Vagina (tissue), 2 donors: Measurements from ENCODE around the gene ZNF785. TPM values are rescaled to one million over a fixed set of nuclear protein-coding genes. Genes with fewer than 3 reads are reported as not detected.

ENCODE experiments used
- DNase-seq, 2 donors: peaks; one replicate each; pipeline ENCODE4 v3.0.0-alpha.2; 2017; ENCODE audit errors: extremely low spot score in 2 of 2
- H3K27ac ChIP-seq: fragments of 200-600 bp; sonication (generic); one replicate; pipeline ENCODE4 v1.5.1; 2019
- H3K27me3 ChIP-seq: fragments of 200-600 bp; sonication (generic); one replicate; pipeline ENCODE4 v1.5.1; 2019
- H3K36me3 ChIP-seq, 2 donors: fragments of 200-600 bp; sonication (generic); one replicate each; pipeline ENCODE4 v1.5.1; 2017 to 2019
- H3K4me1 ChIP-seq: fragments of 200-600 bp; sonication (generic); one replicate; pipeline ENCODE4 v1.5.1; 2019
- H3K4me3 ChIP-seq, 2 donors: fragments of 200-600 bp; sonication (generic); 1 replicate in 1 of 2; 2 replicates in 1 of 2; pipeline ENCODE4 v1.5.1; 2016 to 2019
- H3K9me3 ChIP-seq: fragments of 200-600 bp; sonication (generic); one replicate; pipeline ENCODE4 v1.5.1; 2019
- CTCF ChIP-seq, 3 experiments: fragments of 450-650 bp in 2 of 3; fragments of 200-600 bp in 1 of 3; sonication (generic) in 1 of 3; IDR thresholded peaks; one replicate each; pipeline ENCODE4 v1.5.1; 2017 to 2019; ENCODE audit warnings: antibody characterized with exemption in 3 of 3, mild to moderate bottlenecking in 2 of 3, moderate library complexity in 2 of 3
- POLR2A ChIP-seq, 2 donors: fragments of 450-650 bp; IDR thresholded peaks; one replicate each; pipeline ENCODE4 v1.6.1; 2017; ENCODE audit warnings: antibody characterized with exemption in 2 of 2, mild to moderate bottlenecking in 2 of 2, moderate library complexity in 2 of 2
- POLR2AphosphoS5 ChIP-seq, 2 donors: sonication (generic); formaldehyde crosslinking; IDR thresholded peaks; one replicate each; pipeline ENCODE4 v1.9.0; 2017; ENCODE audit warnings: antibody characterized with exemption in 2 of 2, mild to moderate bottlenecking in 2 of 2, low read depth in 1 of 2; ENCODE audit not compliant: insufficient read depth in 1 of 2
- intact Hi-C: fragments of 100-400 bp; cut with DNase I; formaldehyde crosslinking; loops from one replicate; pipeline ENCODE4 v1.15.1; 2023
- total RNA-seq: library from RNA; depleted of rRNA; stranded (reverse); fragments of >200 nt; gene quantifications from one replicate; pipeline ENCODE4 v1.2.3, GENCODE V29; 2016

Gene ZNF785
- total RNA-seq, 1 donor from 2014 or later, result 21.6 TPM

GRCh38 chr16:30554557-30555314 lies 30.8 kb downstream of the ZNF785 start:
- H3K27me3 ChIP-seq, result no peaks in the 10 kb centered on the region
- DNase-seq, result no peak
- no peak overlapping the region for H3K4me3 ChIP-seq
- H3K4me1 ChIP-seq, result peaks cover 20% of the 10 kb centered on the region
- no peaks in the 10 kb centered on the region for H3K9me3 ChIP-seq
- TF ChIP-seq CTCF (IDR thresholded peaks at IDR 0.05) (no peak), POLR2A (IDR thresholded peaks at IDR 0.05) (no peak), POLR2AphosphoS5 (IDR thresholded peaks at IDR 0.05; ENCODE audit: insufficient read depth in 1 of 2, low read depth in 1 of 2) (no peak)
- no peak overlapping the region for H3K27ac ChIP-seq
- intact Hi-C loops, result no loop called here
- peaks cover 0 to 16% of the 10 kb centered on the region in 2 donors for H3K36me3 ChIP-seq

- no peaks in the 10 kb centered on the region for H3K27me3 ChIP-seq
- intact Hi-C loops, result no loop called here
- H3K36me3 ChIP-seq, result peaks cover 0 to 16% of the 10 kb centered on the region in 2 donors
- H3K4me3 ChIP-seq, result no peak overlapping the region
- peaks cover 20% of the 10 kb centered on the region for H3K4me1 ChIP-seq
- no peak for TF ChIP-seq CTCF (IDR thresholded peaks at IDR 0.05)
- no peak for TF ChIP-seq POLR2AphosphoS5 (IDR thresholded peaks at IDR 0.05; ENCODE audit: insufficient read depth in 1 of 2, low read depth in 1 of 2)
- no peak for TF ChIP-seq POLR2A (IDR thresholded peaks at IDR 0.05)
- H3K27ac ChIP-seq, result no peak overlapping the region
- DNase-seq, result no peak
- no peaks in the 10 kb centered on the region for H3K9me3 ChIP-seq
Observed at GRCh38 chr16:30553393-30553899, 32.1 kb downstream of the ZNF785 start.

GRCh38 chr16:30552956-30553355 lies 32.5 kb downstream of the ZNF785 start:
- Histone ChIP-seq H3K27ac (no peak overlapping the region), H3K36me3 (peaks cover 0 to 16% of the 10 kb centered on the region in 2 donors), H3K27me3 (no peaks in the 10 kb centered on the region), H3K4me3 (no peak overlapping the region), H3K9me3 (no peaks in the 10 kb centered on the region), H3K4me1 (peaks cover 20% of the 10 kb centered on the region)
- intact Hi-C loops, result no loop called here
- TF ChIP-seq POLR2AphosphoS5 (IDR thresholded peaks at IDR 0.05; ENCODE audit: insufficient read depth in 1 of 2, low read depth in 1 of 2) (no peak), CTCF (IDR thresholded peaks at IDR 0.05) (no peak), POLR2A (IDR thresholded peaks at IDR 0.05) (no peak)
- no peak for DNase-seq

- no peak overlapping the region for H3K27ac ChIP-seq
- no peaks in the 10 kb centered on the region for H3K9me3 ChIP-seq
- intact Hi-C loops, result no loop called here
- peaks cover 12% of the 10 kb centered on the region for H3K4me1 ChIP-seq
- H3K4me3 ChIP-seq, result no peak overlapping the region
- H3K27me3 ChIP-seq, result no peaks in the 10 kb centered on the region
- TF ChIP-seq CTCF (IDR thresholded peaks at IDR 0.05) (no peak), POLR2A (IDR thresholded peaks at IDR 0.05) (no peak), POLR2AphosphoS5 (IDR thresholded peaks at IDR 0.05; ENCODE audit: insufficient read depth in 1 of 2, low read depth in 1 of 2) (no peak)
- DNase-seq, result no peak
- H3K36me3 ChIP-seq, result peaks cover 0 to 16% of the 10 kb centered on the region in 2 donors
Observed at GRCh38 chr16:30551781-30552180, 33.7 kb downstream of the ZNF785 start.
